HG02973 (cell line): Measurements from ENCODE around the gene CACNA1C.

ENCODE experiments used
- ATAC-seq: cut with Tn5 transposase; IDR thresholded peaks from one replicate; pipeline ENCODE4 v1.9.1; 2021; ENCODE audit warnings: moderate library complexity; ENCODE audit not compliant: unreplicated experiment

Gene CACNA1C

GRCh38 chr12:2627076-2627834, 574.5 kb downstream of the CACNA1C start:
- ATAC-seq = no peak

GRCh38 chr12:2627835-2628191, 575.0 kb downstream of the CACNA1C start:
- ATAC-seq = no peak

DNA sequence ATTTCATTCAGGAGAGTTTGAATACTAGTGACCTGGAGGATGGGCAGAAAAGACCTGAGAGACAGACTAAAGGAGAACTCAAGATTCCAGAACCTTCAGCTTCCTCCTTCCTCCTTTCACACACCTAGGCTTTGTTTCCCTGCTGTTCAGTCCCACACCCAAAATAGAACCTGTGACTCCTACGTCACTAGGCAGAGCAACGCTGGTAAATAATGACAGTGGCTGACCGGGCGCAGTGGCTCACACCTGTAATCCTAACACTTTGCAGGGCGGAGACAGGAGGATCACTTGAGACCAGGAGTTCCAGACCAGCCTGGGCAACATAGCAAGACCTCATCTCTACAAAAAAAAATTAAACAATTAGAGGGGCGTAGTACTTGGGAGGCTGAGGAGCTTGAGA, 575.6 kb downstream of the CACNA1C start:
- ATAC-seq = no peak

GRCh38 chr12:2629051-2629450, 576.3 kb downstream of the CACNA1C start:
- ATAC-seq = no peak

- no peak for ATAC-seq
These were observed 579.0 kb downstream of the CACNA1C start for GRCh38 chr12:2631653-2632350.

DNA sequence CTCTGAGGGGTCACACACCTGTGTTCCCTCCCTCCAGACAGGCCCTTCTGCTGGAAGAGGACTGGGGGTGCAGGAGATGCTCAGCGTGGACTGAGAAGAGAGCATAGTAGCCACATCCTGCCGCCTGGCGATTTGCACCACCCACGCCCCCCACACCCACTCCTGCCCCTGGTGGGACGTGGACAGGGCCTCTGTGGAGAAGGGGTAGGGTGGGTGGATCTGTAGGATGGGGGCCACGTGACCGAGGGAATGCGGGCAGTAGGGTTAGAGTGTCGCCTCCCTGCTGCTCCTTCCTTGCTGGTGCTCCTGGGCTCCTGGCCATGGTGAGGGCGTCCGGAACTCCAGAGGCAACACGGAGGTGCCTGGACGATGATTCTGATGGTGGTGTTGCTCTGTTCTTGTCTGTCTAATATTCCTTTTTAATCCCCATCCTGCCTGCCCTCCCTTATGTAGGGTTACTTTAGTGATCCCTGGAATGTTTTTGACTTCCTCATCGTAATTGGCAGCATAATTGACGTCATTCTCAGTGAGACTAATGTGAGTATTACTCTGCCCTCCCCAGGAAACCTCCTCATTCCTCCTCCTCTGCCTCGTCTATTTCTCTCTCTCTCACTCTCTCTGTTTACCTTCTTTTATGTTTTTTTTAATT, 580.5 kb downstream of the CACNA1C start:
- no peak for ATAC-seq

- ATAC-seq = no peak
These were observed 581.0 kb downstream of the CACNA1C start for GRCh38 chr12:2633825-2634200.

DNA sequence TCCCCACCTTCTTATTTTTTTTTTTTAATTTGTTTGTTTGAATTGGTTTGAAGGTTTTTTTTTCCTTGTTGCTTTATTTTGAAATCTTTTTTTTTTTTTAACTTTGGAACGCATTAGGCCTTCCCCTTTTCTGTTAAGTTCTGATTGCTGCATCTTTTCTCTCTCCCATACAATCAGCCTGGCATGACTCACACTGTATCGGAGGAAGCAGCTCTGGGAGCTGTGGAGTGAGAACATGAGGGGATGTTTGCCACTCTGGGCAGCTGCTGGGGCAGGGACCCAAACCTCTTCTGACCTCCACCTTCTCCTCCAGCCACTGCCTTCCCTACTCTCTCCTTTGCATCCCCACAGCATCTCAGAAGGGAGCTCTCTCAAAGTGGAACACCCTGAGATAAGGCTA, 581.7 kb downstream of the CACNA1C start:
- no peak for ATAC-seq

- no peak for ATAC-seq
These were observed 584.1 kb downstream of the CACNA1C start for GRCh38 chr12:2636741-2637340.

DNA sequence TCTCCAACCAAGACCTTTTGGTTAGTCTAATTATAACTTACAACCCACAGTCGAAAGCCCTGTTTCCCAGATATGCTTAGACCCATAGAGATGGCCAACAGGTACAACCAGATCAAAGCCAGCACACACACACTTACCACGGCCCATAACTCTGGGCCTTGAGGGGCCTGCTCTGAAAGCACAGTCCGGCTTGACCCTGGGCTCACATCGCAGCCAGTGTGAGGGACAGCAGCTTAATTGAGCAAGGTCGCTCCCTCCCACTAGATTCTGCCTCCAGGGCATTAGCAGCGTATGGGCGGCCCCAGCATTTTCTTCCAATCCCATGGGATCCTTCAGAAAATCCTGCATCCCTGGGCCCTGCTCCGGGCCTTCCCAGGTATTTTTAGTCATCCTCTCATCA, 584.6 kb downstream of the CACNA1C start:
- no peak for ATAC-seq

GRCh38 chr12:2638273-2639019, 585.7 kb downstream of the CACNA1C start:
- no peak for ATAC-seq

DNA sequence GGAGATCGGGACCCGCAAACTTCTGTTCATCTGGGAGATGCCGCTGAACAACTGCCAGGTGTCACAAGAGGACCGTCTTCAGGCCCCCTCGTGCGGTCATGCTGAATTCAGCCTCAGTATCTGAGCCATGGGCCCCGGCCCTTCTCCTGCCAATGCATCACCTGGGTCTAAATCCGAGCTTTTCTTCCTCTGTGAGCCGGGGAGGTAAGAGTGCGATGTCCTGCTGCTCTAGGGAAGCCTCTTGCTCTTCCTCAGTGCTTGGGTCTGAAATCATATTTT, 586.2 kb downstream of the CACNA1C start:
- no peak for ATAC-seq

DNA sequence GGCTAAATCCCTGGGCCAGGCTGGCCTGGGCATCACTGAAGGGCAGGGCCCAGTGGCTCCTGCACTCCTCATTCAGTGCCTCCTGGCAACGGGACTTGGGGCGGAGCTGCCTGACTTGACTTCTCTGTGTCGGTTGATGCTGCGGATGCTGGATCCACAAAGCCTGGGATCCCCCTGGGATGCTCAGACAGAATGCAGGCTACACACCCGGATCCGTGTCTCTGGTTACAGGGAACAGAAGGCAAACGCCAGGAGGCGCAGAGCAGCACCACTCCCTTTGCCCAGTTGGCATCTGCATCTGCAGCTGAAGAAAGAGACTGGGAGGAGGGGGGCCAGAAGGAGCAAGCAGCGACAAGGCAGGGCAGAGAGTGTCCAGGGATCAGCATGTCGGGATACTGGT, 587.5 kb downstream of the CACNA1C start:
- ATAC-seq = no peak

GRCh38 chr12:2640709-2641108, 587.9 kb downstream of the CACNA1C start:
- ATAC-seq = no peak

DNA sequence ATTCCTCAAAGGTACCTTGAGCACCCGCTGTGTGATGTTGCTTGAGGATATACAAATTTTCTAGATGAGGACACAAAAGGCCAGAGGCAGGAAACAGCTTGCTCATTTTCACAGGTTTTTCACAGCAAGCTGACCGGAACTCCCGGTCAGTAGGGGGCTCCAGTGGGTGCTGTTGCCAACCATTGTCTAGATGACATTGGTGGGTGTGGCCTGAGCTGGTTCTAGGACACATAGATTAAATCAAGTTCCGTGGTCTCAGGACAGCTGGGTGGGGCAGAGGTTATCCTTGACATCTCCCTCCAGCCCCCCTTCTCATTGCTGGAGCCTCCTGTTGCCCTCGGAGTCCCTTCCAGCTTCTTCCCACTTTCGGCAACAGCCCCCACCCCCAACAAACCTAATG, 588.4 kb downstream of the CACNA1C start:
- ATAC-seq = no peak

DNA sequence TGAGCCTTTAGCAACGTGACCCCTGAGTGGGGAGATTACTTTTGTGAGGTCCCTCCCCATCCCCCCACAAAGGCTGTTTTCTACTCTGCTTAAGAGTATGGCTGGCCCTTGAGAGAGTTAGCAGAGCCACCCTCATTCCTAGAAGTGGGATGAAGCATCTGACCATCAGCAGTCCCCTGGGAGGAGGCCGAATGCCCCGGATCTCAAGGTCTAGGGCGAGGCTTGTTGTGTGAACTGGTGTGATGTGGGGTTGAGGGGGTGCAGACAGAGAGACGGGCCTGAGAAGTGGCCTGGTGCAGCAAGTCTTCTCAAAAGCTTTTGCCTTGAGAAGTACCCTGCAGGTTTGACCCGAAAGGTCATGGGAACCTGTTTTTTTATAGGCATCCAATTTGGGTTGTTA, 589.0 kb downstream of the CACNA1C start:
- ATAC-seq = no peak

GRCh38 chr12:2642176-2642892, 589.5 kb downstream of the CACNA1C start:
- ATAC-seq = no peak

DNA sequence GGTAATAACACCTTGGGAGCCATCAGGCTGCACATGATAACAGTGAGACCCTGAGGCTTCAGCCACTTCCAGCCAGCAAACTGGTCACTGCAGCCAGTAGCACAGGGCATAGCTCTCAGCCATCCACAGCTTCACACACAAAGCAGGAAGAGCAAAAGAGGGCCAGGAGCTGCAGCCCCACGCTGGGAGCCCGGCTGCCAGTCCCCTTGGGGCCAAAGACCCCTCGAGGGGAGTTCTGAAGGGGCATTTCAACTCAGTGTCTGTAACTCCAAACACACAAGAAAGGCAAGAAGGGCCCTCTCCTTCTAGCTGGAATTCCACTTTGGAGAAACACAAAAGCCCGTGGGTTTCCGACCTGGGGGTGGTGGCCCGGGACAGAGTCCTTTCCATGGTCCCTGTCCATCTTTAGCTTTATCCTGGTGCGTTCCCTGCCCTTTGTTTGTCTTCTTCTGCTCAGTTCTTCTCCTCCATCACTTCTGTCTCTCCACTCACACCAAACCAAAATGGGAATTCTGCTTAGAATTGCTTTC, 590.2 kb downstream of the CACNA1C start:
- no peak for ATAC-seq

DNA sequence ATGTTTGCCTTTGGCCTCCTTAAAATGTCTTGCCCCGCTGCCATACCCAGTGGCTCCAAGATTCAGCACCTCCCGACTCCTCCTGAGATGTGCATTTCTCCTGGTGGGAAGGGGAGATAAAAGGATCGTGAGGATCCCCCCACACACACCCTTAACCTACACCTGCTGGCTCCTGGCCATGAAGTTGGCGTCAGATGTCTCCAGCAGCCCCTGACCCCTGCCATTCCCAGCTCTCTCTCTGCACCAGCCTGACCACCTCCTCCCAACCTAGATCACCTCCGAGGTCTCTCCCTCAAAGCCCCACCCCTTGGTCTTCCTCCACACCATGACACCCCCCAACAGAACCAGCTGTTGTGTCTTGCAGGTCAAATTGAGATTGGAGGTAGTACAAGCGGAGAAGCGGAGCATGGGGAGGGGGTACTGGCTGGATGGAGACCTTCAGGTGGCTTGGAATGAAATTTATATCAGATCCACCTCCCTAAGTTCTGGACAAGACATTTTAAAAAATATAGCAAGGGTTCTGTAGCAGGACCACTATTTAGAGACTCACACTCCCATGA, 590.9 kb downstream of the CACNA1C start:
- no peak for ATAC-seq
